CD4-positive, alpha-beta T cell treated with Interleukin-4 for 1 hour (primary cell): ENCODE measurements around the gene OXA1L.
"Not testable (repeated sequence)": the region's sequence is repeated elsewhere in the genome, so short reads cannot be mapped to it uniquely, and the experiment has no call there.

ENCODE experiments used
- DNase-seq, 2 donors: peaks; one replicate each; pipeline ENCODE4 v3.0.0-alpha.2; 2020 to 2022

Gene OXA1L

GRCh38 chr14:22802860-22803686, 36.6 kb downstream of the OXA1L start:
- DNase-seq, result no peak

- no peak for DNase-seq
These were observed 37.1 kb downstream of the OXA1L start for GRCh38 chr14:22803687-22803974.

GRCh38 chr14:22805235-22805634, 38.7 kb downstream of the OXA1L start:
- not testable (repeated sequence) for DNase-seq

DNA sequence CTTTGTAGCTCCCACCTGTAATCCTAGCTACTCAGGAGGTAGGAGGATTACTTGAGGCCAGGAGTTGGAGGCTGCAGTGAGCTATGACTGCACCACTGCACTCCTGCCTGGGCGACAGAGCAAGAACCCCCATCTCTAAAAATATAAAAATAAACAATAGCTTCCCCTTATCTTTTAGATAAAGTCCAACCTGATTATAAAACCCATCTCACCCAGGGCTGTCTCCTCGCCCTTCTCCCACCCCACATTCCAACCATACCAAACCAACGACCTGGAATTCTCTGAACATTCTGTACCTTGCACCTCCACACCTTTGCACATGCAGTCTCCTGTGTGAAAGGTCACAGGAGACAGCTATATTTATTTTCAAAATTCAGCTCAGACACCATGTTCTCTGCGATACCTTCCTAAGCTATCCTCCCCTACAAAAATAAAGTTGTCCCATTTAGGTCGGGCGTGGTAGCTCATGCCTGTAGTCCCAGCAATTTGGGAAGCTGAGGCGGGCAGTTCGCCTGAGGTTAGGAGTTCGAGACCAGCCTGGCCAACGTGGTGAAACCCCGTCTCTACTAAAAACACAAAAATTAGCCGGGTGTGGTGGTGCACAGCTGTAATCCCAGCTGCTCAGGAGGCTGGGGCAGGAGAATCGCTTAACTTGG, 41.1 kb downstream of the OXA1L start:
- DNase-seq, result no peak

- no peak for DNase-seq
These were observed 42.1 kb downstream of the OXA1L start for GRCh38 chr14:22808388-22809209.

- no peak for DNase-seq
These were observed 45.2 kb downstream of the OXA1L start for GRCh38 chr14:22811722-22812121.

GRCh38 chr14:22812744-22813143, 46.3 kb downstream of the OXA1L start:
- DNase-seq, result no peak

- no peak for DNase-seq
These were observed 46.7 kb downstream of the OXA1L start for GRCh38 chr14:22813145-22813544.

DNA sequence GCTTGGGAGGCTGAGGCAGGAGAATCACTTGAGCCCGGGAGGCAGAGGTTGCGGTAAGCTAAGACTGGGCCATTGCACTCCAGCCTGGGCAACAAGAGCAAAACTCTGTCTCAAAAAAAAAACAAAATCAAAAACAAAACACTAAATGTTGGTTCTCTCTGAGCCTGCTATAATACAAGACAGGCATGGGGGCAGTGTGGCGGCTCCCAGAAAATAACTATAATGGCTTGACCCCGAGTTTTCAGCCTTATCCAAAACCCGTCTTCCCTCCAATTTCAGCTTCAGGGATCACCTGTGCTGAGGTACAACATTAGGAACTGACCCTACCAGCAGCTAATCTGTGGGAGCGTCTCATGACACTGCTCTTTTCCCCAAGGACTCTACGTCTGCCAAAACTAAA, 47.9 kb downstream of the OXA1L start:
- no peak for DNase-seq

DNA sequence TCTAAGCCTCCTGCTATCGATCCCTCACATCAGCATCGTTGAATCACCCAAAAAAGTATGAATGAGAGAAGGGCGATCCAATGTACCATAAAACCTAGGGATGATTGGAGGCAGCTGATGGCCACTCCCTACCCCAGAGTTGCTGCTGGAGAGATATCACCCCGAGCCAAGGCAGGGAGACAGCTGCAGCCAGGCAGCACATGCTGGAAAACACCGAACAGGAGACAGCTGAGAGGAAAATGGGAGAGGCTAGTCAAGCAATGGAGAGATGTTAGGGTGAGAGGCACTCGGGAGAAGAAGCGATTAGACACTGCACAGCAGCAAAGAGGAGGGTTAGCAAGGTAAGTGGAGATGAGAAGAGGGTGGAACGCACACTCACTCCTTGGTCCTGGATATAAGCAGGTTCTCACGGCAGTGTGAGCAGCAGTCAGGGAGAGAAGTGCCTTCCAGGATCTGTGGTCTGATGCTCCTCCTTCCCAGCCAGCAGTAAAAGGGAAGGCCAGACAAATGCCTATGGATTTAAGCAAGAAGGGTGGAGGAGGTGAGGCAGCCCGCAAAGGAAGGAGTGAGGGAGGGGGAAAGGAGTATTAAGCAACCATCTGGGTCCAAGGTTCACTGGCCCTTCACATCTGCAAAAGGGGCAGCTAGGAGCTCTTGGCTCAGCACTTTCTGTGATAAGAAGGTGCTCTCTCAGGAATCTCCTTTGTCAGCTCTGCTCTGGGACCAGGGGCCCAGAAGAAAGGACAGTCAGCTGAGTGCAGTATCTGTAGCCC, 48.6 kb downstream of the OXA1L start, which contains the start of gene SLC7A7:
Gene SLC7A7 (minus strand): TSS at position 495 of the 773 bp plus-strand sequence. CDS start 2,037 bp downstream, outside the sequence.
- DNase-seq, result no peak

GRCh38 chr14:22819151-22819988, 52.9 kb downstream of the OXA1L start:
- DNase-seq, result no peak

- DNase-seq, result no peak
These were observed 54.2 kb downstream of the OXA1L start for GRCh38 chr14:22820731-22821130.

DNA sequence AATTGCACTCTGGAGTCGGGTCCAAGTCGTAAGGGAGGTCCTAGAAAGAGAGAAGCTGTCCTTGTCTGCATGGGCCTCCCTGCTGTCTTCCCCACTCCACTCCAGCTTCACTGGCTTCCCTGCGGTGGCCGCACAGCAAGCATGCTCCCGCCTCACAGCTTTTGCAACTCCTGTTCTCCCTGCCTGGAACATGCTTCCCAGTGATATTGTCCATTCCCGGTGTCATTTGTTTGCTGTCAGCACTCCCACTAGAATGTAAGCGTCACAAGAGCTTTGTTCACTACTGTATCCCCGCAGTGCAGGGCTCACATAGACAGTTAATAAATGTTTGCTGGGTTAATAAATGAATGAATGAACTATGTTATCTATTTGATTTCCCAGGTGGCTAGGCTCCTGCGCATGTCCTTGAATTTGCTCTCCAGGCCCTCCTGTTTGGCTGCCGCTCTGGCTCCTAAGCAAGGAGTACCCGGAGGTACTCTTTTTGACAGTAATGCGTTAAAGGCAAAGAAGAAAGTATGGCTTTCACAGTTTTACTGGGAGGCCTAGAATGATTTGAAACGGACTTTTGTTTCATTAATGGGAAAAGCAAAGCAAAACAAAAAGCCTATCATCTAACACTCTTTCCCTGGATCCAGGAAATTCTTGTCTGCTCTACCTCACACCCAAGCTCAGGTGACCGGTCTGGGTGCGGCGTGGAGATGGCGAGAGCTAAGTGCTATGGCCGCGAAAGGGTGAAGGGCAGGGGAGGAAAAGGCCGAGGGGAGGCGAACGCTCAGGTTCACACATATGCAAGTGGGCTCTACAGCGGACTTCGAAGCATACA, 54.9 kb downstream of the OXA1L start:
- DNase-seq, result no peak

- no peak for DNase-seq
These were observed 55.6 kb downstream of the OXA1L start for GRCh38 chr14:22822016-22822570.
